Measurements from ENCODE around the gene CMTM7.

CMTM7 gene

GRCh38 chr3:32492684-32493436 is 101.2 kb downstream of the CMTM7 start:
- DNase-seq (ENCODE audit: low read depth): no peak

- no peak for DNase-seq (ENCODE audit: low read depth)
These were observed 102.1 kb downstream of the CMTM7 start for GRCh38 chr3:32493437-32494414.

- no peak for DNase-seq (ENCODE audit: low read depth)
These were observed 103.4 kb downstream of the CMTM7 start for GRCh38 chr3:32495085-32495484.

DNA sequence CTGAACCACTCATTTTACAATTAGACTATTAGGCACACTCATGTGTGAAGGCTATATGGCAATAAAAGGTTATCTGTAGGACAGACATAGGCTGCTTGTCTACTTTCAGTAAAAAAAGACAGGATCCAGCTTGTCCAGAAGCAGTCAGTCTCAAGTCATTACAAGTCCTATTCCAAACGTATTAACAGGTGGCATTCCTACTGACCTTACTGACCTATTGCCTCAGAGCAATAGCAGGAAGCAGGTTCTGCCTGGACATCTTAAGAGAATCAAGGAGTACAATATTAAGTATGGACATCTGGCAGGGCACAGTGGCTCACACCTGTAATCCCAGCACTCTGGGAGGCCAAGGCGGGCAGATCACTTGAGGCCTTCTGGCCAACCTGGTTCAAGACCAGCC is 104.0 kb downstream of the CMTM7 start:
- no peak for DNase-seq (ENCODE audit: low read depth)

DNA sequence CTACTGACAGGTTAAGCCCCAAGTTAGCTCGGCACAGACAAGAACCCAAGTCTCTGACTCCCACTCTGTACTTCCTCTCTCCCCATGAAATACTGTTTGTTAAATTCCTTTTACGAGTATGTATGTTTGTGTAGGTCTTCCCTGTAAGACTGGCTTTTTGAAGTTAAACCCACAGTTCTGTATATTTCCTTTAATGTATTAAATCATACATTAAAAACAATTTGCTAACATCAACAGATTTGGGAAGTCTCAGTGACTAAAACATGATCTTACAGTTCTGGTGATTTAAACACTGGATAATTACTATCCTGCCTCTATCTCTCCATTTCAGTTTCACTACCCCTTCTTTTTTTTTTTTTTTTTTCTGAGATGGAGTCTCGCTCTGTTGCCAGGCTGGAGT is 106.6 kb downstream of the CMTM7 start:
- DNase-seq (ENCODE audit: low read depth): no peak

GRCh38 chr3:32498992-32499391 is 107.3 kb downstream of the CMTM7 start:
- DNase-seq (ENCODE audit: low read depth): no peak

DNA sequence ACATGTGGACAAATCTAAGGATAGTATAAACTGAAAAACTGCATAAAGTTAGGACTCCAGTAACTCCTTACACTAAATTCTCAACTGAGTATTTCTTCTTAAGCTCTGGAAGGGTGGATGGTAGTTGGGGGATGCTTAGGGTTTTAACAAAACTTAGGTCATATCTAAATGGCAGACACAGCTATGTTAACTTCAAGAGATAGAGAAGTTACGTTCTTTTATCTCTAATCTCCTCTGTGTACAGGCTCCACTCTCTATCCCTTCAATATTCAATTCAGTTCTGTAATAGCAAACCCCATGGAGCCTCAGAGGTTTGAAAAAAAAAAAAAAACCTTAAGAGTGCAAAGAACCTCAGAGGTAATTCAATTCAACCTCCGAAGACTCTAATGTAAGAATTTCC is 107.9 kb downstream of the CMTM7 start:
- no peak for DNase-seq (ENCODE audit: low read depth)

- DNase-seq (ENCODE audit: low read depth): no peak
These were observed 108.6 kb downstream of the CMTM7 start for GRCh38 chr3:32500231-32500630.

DNA sequence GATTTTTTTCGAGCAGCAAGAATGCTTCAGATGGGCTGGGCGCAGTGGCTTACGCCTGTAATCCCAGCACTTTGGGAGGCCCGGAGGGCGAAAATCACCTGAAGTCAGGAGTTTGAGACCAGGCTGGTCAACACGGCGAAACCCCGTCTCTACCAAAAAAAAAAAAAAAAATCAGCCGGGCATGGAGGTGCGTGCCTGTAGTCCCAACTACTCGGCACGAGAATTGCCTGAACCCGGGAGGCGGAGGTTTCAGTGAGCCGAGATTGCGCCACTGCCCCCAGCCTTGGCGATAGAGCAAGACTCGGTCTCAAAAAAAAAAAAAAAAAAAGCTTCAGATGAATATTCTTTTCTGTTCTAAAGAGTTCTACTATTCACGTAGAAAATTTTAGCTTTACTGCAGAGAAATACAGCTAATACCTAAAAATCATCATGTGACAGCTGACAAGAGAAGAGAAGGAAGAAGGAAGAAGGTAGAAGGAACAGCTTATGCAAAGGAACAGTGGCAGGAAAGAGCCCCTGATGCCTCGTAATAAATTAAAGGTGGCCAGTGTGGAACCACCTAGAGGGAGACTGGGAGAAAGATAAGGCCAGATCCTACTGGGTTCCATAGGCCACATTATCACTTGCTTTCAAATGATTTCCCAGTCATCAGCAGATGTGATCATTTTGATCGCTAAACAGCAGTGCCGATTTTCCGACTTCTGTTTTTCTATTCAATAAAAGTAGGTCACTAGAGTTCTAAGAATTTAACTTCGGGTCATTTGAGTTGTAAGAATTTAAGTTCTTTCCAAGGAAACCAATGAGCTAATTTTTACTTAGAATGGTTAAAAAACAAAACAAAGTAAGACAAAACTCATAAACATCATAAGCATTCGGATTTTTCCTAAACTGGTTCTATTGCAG is 109.5 kb downstream of the CMTM7 start:
- no peak for DNase-seq (ENCODE audit: low read depth)

- no peak for DNase-seq (ENCODE audit: low read depth)
These were observed 110.1 kb downstream of the CMTM7 start for GRCh38 chr3:32501783-32502117.

DNA sequence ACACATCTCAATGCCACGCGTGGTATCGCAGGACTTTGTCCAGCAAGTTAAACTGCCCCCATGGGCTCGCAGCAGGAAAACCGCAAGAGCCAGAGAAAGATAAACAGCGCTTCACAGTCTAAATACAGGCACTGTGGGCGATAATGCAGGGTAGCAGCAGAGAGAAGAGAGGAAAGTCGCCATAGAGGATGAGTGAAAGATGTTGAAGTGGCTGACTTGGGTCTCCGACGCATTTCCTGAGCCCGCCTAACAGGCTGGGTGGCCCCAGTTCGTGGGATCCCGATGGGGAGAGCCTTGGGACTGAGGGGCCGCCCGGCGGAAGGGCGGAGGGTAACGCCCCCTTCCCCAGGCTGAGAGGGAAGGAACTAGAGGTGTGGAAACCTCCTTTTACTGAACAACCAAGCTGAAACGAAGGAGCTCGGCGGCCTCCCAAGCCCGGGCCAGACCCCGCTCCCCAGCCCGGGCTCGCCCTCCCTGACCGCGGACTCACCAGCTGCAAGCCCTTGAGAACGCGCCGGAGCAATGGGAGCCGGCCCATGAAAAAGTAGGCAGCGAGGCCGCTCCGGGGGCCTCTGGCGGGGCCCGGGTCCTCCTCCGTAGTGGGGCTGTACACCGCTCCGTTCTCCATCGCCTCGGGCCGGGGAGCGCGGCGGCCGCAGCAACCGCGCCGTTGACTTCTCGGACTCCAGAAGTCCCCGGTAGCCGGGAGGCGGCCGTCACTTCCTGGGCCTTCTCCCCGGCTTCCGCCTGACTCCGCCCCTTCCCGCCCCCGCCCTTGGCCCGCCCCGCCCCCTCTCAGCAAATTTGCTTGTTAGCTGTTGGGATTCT is 110.7 kb downstream of the CMTM7 start, which contains the start of gene CMTM6:
Gene CMTM6 (minus strand): TSS at position 735 of the 828 bp plus-strand sequence. CDS start 107 bp downstream, at position 628.
- no peak for DNase-seq (ENCODE audit: low read depth)

DNA sequence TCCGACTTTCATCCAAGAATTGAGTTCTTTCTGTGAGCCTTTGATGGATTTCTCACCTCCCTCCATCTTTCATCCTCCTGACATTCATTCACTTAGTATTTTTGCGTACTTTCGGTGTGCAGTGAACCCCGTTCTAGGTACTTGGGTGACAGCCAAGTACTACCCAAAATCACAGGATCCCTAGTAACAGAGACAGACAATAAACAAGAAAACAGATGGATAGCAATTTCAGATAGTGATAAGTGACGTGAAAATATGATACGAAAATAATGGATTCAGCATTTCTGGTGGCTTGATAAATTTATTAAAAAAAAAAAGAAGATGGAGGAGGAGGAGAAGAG is 111.3 kb downstream of the CMTM7 start:
- no peak for DNase-seq (ENCODE audit: low read depth)

Data from GM04503 (cell line).